Keratinocyte (primary cell): ENCODE data around the gene TULP1. TPM values are rescaled to one million over a fixed set of nuclear protein-coding genes. Genes with fewer than 3 reads are reported as not detected.

Experiments used
- DNase-seq: peaks from one replicate; pipeline ENCODE4 v3.0.0-alpha.2; 2011; ENCODE audit warnings: low read depth, missing footprints, low spot score
- FAIRE-seq: peaks from 2 replicates; lab custom pipeline; 2011; peaks lifted over from hg19 to GRCh38; lab: Jason Lieb, UNC
- H2AFZ ChIP-seq: 2 replicates; pipeline ENCODE4 v1.6.0; 2012; ENCODE audit warnings: low read length, control low read depth, inconsistent platforms; ENCODE audit not compliant: control insufficient read depth
- H3K27ac ChIP-seq: 2 replicates; pipeline ENCODE4 v1.5.1; 2011; ENCODE audit warnings: low read length; ENCODE audit not compliant: control insufficient read depth, insufficient read depth
- H3K27me3 ChIP-seq: 3 replicates; pipeline ENCODE4 v1.6.0; 2011; ENCODE audit warnings: low read length; ENCODE audit not compliant: control insufficient read depth, insufficient read depth; ENCODE audit errors: extremely low read depth
- H3K36me3 ChIP-seq, 2 experiments: 2 replicates in 1 of 2; 3 replicates in 1 of 2; pipeline ENCODE4 v1.5.1; 2011; ENCODE audit warnings: low read length in 2 of 2, mild to moderate bottlenecking in 1 of 2; ENCODE audit not compliant: control insufficient read depth in 2 of 2, insufficient read depth in 2 of 2; ENCODE audit errors: extremely low read depth in 1 of 2
- H3K4me1 ChIP-seq: 3 replicates; pipeline ENCODE4 v1.5.1; 2011; ENCODE audit warnings: low read length; ENCODE audit not compliant: control insufficient read depth, insufficient read depth; ENCODE audit errors: extremely low read depth
- H3K4me2 ChIP-seq: 3 replicates; pipeline ENCODE4 v1.6.0; 2011; ENCODE audit warnings: low read depth, low read length; ENCODE audit not compliant: control insufficient read depth, insufficient read depth; ENCODE audit errors: extremely low read depth
- H3K4me3 ChIP-seq, 3 experiments: fragments of 200-600 bp in 1 of 3; sonication (generic) in 1 of 3; 2 replicates in 2 of 3; 3 replicates in 1 of 3; pipeline ENCODE4 v1.5.1; 2011 to 2016; ENCODE audit warnings: low read length in 3 of 3, mild to moderate bottlenecking in 3 of 3, control low read depth in 2 of 3, inconsistent platforms in 1 of 3, low read depth in 1 of 3, mixed read lengths in 1 of 3, mixed run types in 1 of 3, moderate library complexity in 1 of 3; ENCODE audit not compliant: control insufficient read depth in 2 of 3, insufficient read depth in 2 of 3; ENCODE audit errors: extremely low read depth in 1 of 3
- H3K79me2 ChIP-seq: 2 replicates; pipeline ENCODE4 v1.6.0; 2012; ENCODE audit warnings: low read length; ENCODE audit not compliant: control insufficient read depth, insufficient read depth
- H3K9ac ChIP-seq: 3 replicates; pipeline ENCODE4 v1.6.0; 2011; ENCODE audit warnings: low read length; ENCODE audit not compliant: control insufficient read depth, insufficient read depth; ENCODE audit errors: extremely low read depth
- H3K9me1 ChIP-seq: 3 replicates; pipeline ENCODE4 v1.6.0; 2011; ENCODE audit warnings: low read length; ENCODE audit not compliant: control insufficient read depth, insufficient read depth; ENCODE audit errors: extremely low read depth
- H3K9me3 ChIP-seq: 2 replicates; pipeline ENCODE4 v1.5.1; 2012; ENCODE audit warnings: low read depth, low read length; ENCODE audit not compliant: control insufficient read depth
- H4K20me1 ChIP-seq: 3 replicates; pipeline ENCODE4 v1.6.0; 2011; ENCODE audit warnings: low read length; ENCODE audit not compliant: control insufficient read depth, insufficient read depth; ENCODE audit errors: extremely low read depth
- EZH2 ChIP-seq: IDR thresholded peaks from one replicate; pipeline ENCODE4 v1.6.1; 2012; ENCODE audit warnings: inconsistent platforms, mild to moderate bottlenecking, low read length, moderate library complexity
- dilution Hi-C: fragments of 300-500 bp; cut with MboI; formaldehyde crosslinking; loops from one replicate; pipeline ENCODE4 v1.7.0; 2020; ENCODE audit warnings: low sequenced_read_pairs; ENCODE audit not compliant: extremely low pct_ligation_motif_present
- polyA plus RNA-seq, 5 experiments: library from polyadenylated mRNA; depleted of rRNA in 3 of 5; stranded (reverse) in 3 of 5; stranded (forward) in 1 of 5; unstranded in 1 of 5; fragments of >200 nt; gene quantifications; 1 replicate in 1 of 5; 2 replicates in 3 of 5; 3 replicates in 1 of 5; pipeline versions ENCODE4 v1.2.1 to v1.2.3, GENCODE V29; 2011 to 2012; ENCODE audit warnings: missing spikeins in 2 of 5, low read depth in 1 of 5, low replicate concordance in 1 of 5
- TF ChIP-seq, protein P1 (sequence below), 3 experiments: IDR thresholded peaks in 1 of 3; conservative IDR thresholded peaks in 1 of 3; optimal IDR thresholded peaks in 1 of 3; 2 replicates in 2 of 3; 3 replicates in 1 of 3; pipeline versions ENCODE3 to v1.5.1; 2011; ENCODE audit warnings: low read length in 3 of 3, mild to moderate bottlenecking in 3 of 3, moderate library complexity in 2 of 3, control low read depth in 1 of 3, inconsistent platforms in 1 of 3; ENCODE audit not compliant: insufficient read depth in 2 of 3; ENCODE audit errors: extremely low read depth in 1 of 3

TULP1 gene
- polyA plus RNA-seq, 1 donor (not counting 4 experiments of a cell fraction or from before 2014, with no cell fraction given): not detected

- H3K9ac ChIP-seq: no peak overlapping the region
- no peaks in the 10 kb centered on the region for H3K36me3 ChIP-seq
- no peaks in the 10 kb centered on the region for H3K79me2 ChIP-seq
- H3K4me2 ChIP-seq: no peak overlapping the region
- no peaks in the 10 kb centered on the region for H3K4me1 ChIP-seq
- no peak overlapping the region for H2AFZ ChIP-seq
- no peaks in the 10 kb centered on the region for H3K9me3 ChIP-seq
- FAIRE-seq: no peak
- TF ChIP-seq, protein P1, sequence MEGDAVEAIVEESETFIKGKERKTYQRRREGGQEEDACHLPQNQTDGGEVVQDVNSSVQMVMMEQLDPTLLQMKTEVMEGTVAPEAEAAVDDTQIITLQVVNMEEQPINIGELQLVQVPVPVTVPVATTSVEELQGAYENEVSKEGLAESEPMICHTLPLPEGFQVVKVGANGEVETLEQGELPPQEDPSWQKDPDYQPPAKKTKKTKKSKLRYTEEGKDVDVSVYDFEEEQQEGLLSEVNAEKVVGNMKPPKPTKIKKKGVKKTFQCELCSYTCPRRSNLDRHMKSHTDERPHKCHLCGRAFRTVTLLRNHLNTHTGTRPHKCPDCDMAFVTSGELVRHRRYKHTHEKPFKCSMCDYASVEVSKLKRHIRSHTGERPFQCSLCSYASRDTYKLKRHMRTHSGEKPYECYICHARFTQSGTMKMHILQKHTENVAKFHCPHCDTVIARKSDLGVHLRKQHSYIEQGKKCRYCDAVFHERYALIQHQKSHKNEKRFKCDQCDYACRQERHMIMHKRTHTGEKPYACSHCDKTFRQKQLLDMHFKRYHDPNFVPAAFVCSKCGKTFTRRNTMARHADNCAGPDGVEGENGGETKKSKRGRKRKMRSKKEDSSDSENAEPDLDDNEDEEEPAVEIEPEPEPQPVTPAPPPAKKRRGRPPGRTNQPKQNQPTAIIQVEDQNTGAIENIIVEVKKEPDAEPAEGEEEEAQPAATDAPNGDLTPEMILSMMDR (optimal IDR thresholded peaks at IDR 0.05 in 1 of 3, IDR thresholded peaks at IDR 0.05 in 1 of 3, conservative IDR thresholded peaks at IDR 0.05 in 1 of 3; ENCODE audit: extremely low read depth in 1 of 3, insufficient read depth in 2 of 3, low read length in 3 of 3): no peak
- no peak for TF ChIP-seq EZH2
- H3K4me3 ChIP-seq: no peak overlapping the region
- no peak for DNase-seq
- H3K27ac ChIP-seq: no peak overlapping the region
- dilution Hi-C loops: no loop called here
- no peaks in the 10 kb centered on the region for H3K27me3 ChIP-seq
- H4K20me1 ChIP-seq: no peaks in the 10 kb centered on the region
- no peaks in the 10 kb centered on the region for H3K9me1 ChIP-seq
Measured at GRCh38 chr6:35534407-35535170, 21.9 kb upstream of the TULP1 start.

DNA sequence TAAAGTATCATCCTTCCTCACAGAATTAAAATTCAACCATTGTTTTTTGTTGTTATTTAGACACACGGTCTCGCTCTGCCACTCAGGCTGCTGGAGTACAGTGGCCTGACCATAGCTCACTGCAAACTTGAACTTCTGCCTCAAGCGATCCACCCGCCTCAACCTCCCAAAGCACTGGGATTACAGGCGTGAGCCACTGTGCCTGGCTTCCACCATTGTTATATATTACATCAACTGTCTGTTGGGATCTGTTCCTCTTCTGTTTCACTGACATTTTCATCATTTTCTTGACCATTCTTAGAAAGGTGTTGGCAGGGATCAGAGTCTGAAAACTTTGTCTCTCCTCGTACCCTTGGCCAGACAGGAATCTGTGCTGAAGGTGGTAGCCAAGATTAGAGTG, 21.3 kb upstream of the TULP1 start:
- H3K4me2 ChIP-seq: no peak overlapping the region
- no peak for FAIRE-seq
- no peak for TF ChIP-seq EZH2
- TF ChIP-seq, protein P1 (optimal IDR thresholded peaks at IDR 0.05 in 1 of 3, IDR thresholded peaks at IDR 0.05 in 1 of 3, conservative IDR thresholded peaks at IDR 0.05 in 1 of 3; ENCODE audit: extremely low read depth in 1 of 3, insufficient read depth in 2 of 3, low read length in 3 of 3): no peak

More for the DNA sequence above, 21.3 kb upstream of the TULP1 start:
- H3K27me3 ChIP-seq: no peaks in the 10 kb centered on the region
- H4K20me1 ChIP-seq: no peaks in the 10 kb centered on the region
- H3K9ac ChIP-seq: no peak overlapping the region
- H3K36me3 ChIP-seq: no peaks in the 10 kb centered on the region
- H3K27ac ChIP-seq: no peak overlapping the region
- no peak for DNase-seq
- H2AFZ ChIP-seq: no peak overlapping the region
- no peak overlapping the region for H3K4me3 ChIP-seq
- dilution Hi-C loops: no loop called here
- no peaks in the 10 kb centered on the region for H3K9me1 ChIP-seq
- H3K4me1 ChIP-seq: no peaks in the 10 kb centered on the region
- H3K79me2 ChIP-seq: no peaks in the 10 kb centered on the region
- no peaks in the 10 kb centered on the region for H3K9me3 ChIP-seq
